Skeletal muscle satellite cell (primary cell): ENCODE data around the gene CLEC14A. TPM values are rescaled to one million over a fixed set of nuclear protein-coding genes. Genes with fewer than 3 reads are reported as not detected.

ENCODE experiments used
- H3K27me3 ChIP-seq: 2 replicates; pipeline ENCODE4 v1.7.0; 2013; ENCODE audit warnings: low read length; ENCODE audit not compliant: control insufficient read depth, insufficient read depth
- H3K36me3 ChIP-seq: 2 replicates; pipeline ENCODE4 v1.7.0; 2013; ENCODE audit warnings: mild to moderate bottlenecking, control low read depth, low read length; ENCODE audit not compliant: insufficient read depth
- H3K4me1 ChIP-seq: 2 replicates; pipeline ENCODE4 v1.7.0; 2013; ENCODE audit warnings: low read length; ENCODE audit not compliant: control insufficient read depth, insufficient read depth
- H3K4me2 ChIP-seq: 2 replicates; pipeline ENCODE4 v1.7.0; 2013; ENCODE audit warnings: mild to moderate bottlenecking, low read length
- H3K4me3 ChIP-seq: 2 replicates; pipeline ENCODE4 v1.7.0; 2013; ENCODE audit warnings: low read length
- H3K9ac ChIP-seq: 2 replicates; pipeline ENCODE4 v1.7.0; 2013; ENCODE audit warnings: mild to moderate bottlenecking, low read depth, low read length, moderate library complexity
- H3K9me3 ChIP-seq: replicated peaks from 2 replicates; pipeline ENCODE4 v1.7.0; 2013; ENCODE audit warnings: mild to moderate bottlenecking, control low read depth, low read length
- total RNA-seq: library from RNA; depleted of rRNA; stranded (reverse); fragments of >200 nt; gene quantifications from 2 replicates; pipeline ENCODE4 v1.2.3, GENCODE V29; 2012; rRNA removed

Gene CLEC14A
- total RNA-seq = 0.22 and 0.51 TPM in 2 replicates

- H3K27me3 ChIP-seq = no peaks in the 10 kb centered on the region
- H3K9me3 ChIP-seq = no peaks in the 10 kb centered on the region
- peak within 1 kb of the TSS; percentile 84 for H3K4me2 ChIP-seq
- H3K9ac ChIP-seq = no peak within 1 kb of the TSS
- peaks cover 10% of the 10 kb centered on the region for H3K4me1 ChIP-seq
- peak within 1 kb of the TSS; percentile 49 for H3K4me3 ChIP-seq
- H3K36me3 ChIP-seq = no peaks in the 10 kb centered on the region
Observed at GRCh38 chr14:38255673-38256532, at the start of gene CLEC14A. CLEC14A (minus strand) TSS chr14:38256093; CDS start chr14:38256022, 71 bp downstream.

GRCh38 chr14:38302966-38303365 is 47.1 kb upstream of the CLEC14A start:
- no peaks in the 10 kb centered on the region for H3K9me3 ChIP-seq
- no peak overlapping the region for H3K4me2 ChIP-seq
- H3K9ac ChIP-seq = no peak overlapping the region
- H3K4me1 ChIP-seq = no peaks in the 10 kb centered on the region
- no peak overlapping the region for H3K4me3 ChIP-seq
- no peaks in the 10 kb centered on the region for H3K27me3 ChIP-seq
- no peaks in the 10 kb centered on the region for H3K36me3 ChIP-seq

GRCh38 chr14:38302034-38302433 is 46.1 kb upstream of the CLEC14A start:
- no peaks in the 10 kb centered on the region for H3K27me3 ChIP-seq
- peaks cover 3% of the 10 kb centered on the region for H3K4me1 ChIP-seq
- H3K9me3 ChIP-seq = no peaks in the 10 kb centered on the region
- no peak overlapping the region for H3K4me2 ChIP-seq
- H3K4me3 ChIP-seq = no peak overlapping the region
- no peaks in the 10 kb centered on the region for H3K36me3 ChIP-seq
- no peak overlapping the region for H3K9ac ChIP-seq

GRCh38 chr14:38297681-38298080 is 41.8 kb upstream of the CLEC14A start:
- Histone ChIP-seq H3K4me1 (peaks cover 3% of the 10 kb centered on the region), H3K4me3 (no peak overlapping the region), H3K36me3 (no peaks in the 10 kb centered on the region), H3K27me3 (no peaks in the 10 kb centered on the region), H3K4me2 (no peak overlapping the region), H3K9ac (no peak overlapping the region), H3K9me3 (no peaks in the 10 kb centered on the region)

- H3K9ac ChIP-seq = peak overlapping the region; percentile 3
- H3K4me2 ChIP-seq = peak overlapping the region; percentile 8
- no peaks in the 10 kb centered on the region for H3K36me3 ChIP-seq
- peaks cover 25% of the 10 kb centered on the region for H3K4me1 ChIP-seq
- H3K27me3 ChIP-seq = no peaks in the 10 kb centered on the region
- H3K4me3 ChIP-seq = no peak overlapping the region
- H3K9me3 ChIP-seq = no peaks in the 10 kb centered on the region
Observed at GRCh38 chr14:38291681-38292467, 36.0 kb upstream of the CLEC14A start.

- H3K9ac ChIP-seq = peak overlapping the region; percentile 3
- H3K4me3 ChIP-seq = no peak overlapping the region
- peak overlapping the region; percentile 7 for H3K4me2 ChIP-seq
- H3K27me3 ChIP-seq = no peaks in the 10 kb centered on the region
- H3K36me3 ChIP-seq = no peaks in the 10 kb centered on the region
- no peaks in the 10 kb centered on the region for H3K9me3 ChIP-seq
- H3K4me1 ChIP-seq = peaks cover 25% of the 10 kb centered on the region
Observed at GRCh38 chr14:38290601-38291188, 34.8 kb upstream of the CLEC14A start.

GRCh38 chr14:38286452-38286851 is 30.6 kb upstream of the CLEC14A start:
- Histone ChIP-seq H3K36me3 (no peaks in the 10 kb centered on the region), H3K27me3 (no peaks in the 10 kb centered on the region), H3K4me3 (no peak overlapping the region), H3K4me2 (no peak overlapping the region), H3K4me1 (peaks cover 15% of the 10 kb centered on the region), H3K9me3 (no peaks in the 10 kb centered on the region), H3K9ac (no peak overlapping the region)

GRCh38 chr14:38285962-38286361 is 30.1 kb upstream of the CLEC14A start:
- peaks cover 10% of the 10 kb centered on the region for H3K4me1 ChIP-seq
- H3K4me3 ChIP-seq = no peak overlapping the region
- no peak overlapping the region for H3K4me2 ChIP-seq
- H3K36me3 ChIP-seq = no peaks in the 10 kb centered on the region
- no peaks in the 10 kb centered on the region for H3K9me3 ChIP-seq
- no peaks in the 10 kb centered on the region for H3K27me3 ChIP-seq
- H3K9ac ChIP-seq = no peak overlapping the region

- Histone ChIP-seq H3K9ac (no peak overlapping the region), H3K36me3 (no peaks in the 10 kb centered on the region), H3K4me1 (peaks cover 15% of the 10 kb centered on the region), H3K27me3 (no peaks in the 10 kb centered on the region), H3K9me3 (no peaks in the 10 kb centered on the region), H3K4me3 (no peak overlapping the region), H3K4me2 (no peak overlapping the region)
Observed at GRCh38 chr14:38282936-38283335, 27.0 kb upstream of the CLEC14A start.

GRCh38 chr14:38280081-38280480 is 24.2 kb upstream of the CLEC14A start:
- Histone ChIP-seq H3K9ac (no peak overlapping the region), H3K4me1 (peaks cover 15% of the 10 kb centered on the region), H3K9me3 (no peaks in the 10 kb centered on the region), H3K4me3 (no peak overlapping the region), H3K27me3 (no peaks in the 10 kb centered on the region), H3K4me2 (no peak overlapping the region), H3K36me3 (no peaks in the 10 kb centered on the region)

GRCh38 chr14:38279572-38279971 is 23.7 kb upstream of the CLEC14A start:
- Histone ChIP-seq H3K36me3 (no peaks in the 10 kb centered on the region), H3K9ac (no peak overlapping the region), H3K4me3 (no peak overlapping the region), H3K4me2 (no peak overlapping the region), H3K9me3 (no peaks in the 10 kb centered on the region), H3K4me1 (peaks cover 15% of the 10 kb centered on the region), H3K27me3 (no peaks in the 10 kb centered on the region)
